ENCODE results near the gene ZNF559.

DNA sequence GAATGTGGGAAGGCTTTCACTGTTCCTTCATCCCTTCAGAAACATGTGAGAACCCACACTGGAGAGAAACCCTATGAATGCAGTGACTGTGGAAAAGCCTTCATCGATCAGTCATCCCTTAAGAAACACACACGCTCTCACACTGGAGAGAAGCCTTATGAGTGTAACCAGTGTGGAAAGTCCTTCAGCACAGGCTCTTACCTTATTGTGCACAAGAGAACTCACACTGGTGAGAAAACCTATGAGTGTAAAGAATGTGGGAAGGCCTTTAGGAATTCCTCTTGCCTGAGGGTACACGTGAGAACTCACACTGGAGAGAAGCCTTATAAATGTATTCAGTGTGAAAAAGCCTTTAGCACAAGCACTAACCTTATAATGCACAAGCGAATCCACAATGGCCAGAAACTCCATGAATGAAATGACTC, 57.4 kb downstream of the ZNF559 start:
- TF ChIP-seq, protein P1, sequence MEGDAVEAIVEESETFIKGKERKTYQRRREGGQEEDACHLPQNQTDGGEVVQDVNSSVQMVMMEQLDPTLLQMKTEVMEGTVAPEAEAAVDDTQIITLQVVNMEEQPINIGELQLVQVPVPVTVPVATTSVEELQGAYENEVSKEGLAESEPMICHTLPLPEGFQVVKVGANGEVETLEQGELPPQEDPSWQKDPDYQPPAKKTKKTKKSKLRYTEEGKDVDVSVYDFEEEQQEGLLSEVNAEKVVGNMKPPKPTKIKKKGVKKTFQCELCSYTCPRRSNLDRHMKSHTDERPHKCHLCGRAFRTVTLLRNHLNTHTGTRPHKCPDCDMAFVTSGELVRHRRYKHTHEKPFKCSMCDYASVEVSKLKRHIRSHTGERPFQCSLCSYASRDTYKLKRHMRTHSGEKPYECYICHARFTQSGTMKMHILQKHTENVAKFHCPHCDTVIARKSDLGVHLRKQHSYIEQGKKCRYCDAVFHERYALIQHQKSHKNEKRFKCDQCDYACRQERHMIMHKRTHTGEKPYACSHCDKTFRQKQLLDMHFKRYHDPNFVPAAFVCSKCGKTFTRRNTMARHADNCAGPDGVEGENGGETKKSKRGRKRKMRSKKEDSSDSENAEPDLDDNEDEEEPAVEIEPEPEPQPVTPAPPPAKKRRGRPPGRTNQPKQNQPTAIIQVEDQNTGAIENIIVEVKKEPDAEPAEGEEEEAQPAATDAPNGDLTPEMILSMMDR (IDR thresholded peaks at IDR 0.05 in 2 of 3, conservative IDR thresholded peaks at IDR 0.05 in 1 of 3; ENCODE audit: borderline replicate concordance in 1 of 3, insufficient read depth in 1 of 3, low read depth in 2 of 3, low read length in 2 of 3): no peak
- TF ChIP-seq JUND (IDR thresholded peaks at IDR 0.05) (no peak), POLR2AphosphoS5 (IDR thresholded peaks at IDR 0.05; ENCODE audit: low read depth, low read length) (no peak), YY1 (IDR thresholded peaks at IDR 0.05; ENCODE audit: extremely low read depth, insufficient replicate concordance, low read depth, low read length) (no peak), RAD21 (IDR thresholded peaks at IDR 0.05; ENCODE audit: low read depth) (no peak), SRF (IDR thresholded peaks at IDR 0.05; ENCODE audit: low read depth) (no peak), POLR2A (IDR thresholded peaks at IDR 0.05; ENCODE audit: borderline replicate concordance, extremely low read depth, insufficient read depth, insufficient read length) (no peak), TCF7L2 (IDR thresholded peaks at IDR 0.05; ENCODE audit: borderline replicate concordance, extremely low read depth, insufficient read depth, insufficient read length) (no peak), SP1 (IDR thresholded peaks at IDR 0.05; ENCODE audit: low read depth) (no peak), EZH2 (IDR thresholded peaks at IDR 0.05) (no peak)
- TF ChIP-seq, protein P2, sequence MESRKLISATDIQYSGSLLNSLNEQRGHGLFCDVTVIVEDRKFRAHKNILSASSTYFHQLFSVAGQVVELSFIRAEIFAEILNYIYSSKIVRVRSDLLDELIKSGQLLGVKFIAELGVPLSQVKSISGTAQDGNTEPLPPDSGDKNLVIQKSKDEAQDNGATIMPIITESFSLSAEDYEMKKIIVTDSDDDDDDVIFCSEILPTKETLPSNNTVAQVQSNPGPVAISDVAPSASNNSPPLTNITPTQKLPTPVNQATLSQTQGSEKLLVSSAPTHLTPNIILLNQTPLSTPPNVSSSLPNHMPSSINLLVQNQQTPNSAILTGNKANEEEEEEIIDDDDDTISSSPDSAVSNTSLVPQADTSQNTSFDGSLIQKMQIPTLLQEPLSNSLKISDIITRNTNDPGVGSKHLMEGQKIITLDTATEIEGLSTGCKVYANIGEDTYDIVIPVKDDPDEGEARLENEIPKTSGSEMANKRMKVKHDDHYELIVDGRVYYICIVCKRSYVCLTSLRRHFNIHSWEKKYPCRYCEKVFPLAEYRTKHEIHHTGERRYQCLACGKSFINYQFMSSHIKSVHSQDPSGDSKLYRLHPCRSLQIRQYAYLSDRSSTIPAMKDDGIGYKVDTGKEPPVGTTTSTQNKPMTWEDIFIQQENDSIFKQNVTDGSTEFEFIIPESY (IDR thresholded peaks at IDR 0.05; ENCODE audit: extremely low read depth, insufficient replicate concordance, low read length): no peak
- TF ChIP-seq, protein P3, sequence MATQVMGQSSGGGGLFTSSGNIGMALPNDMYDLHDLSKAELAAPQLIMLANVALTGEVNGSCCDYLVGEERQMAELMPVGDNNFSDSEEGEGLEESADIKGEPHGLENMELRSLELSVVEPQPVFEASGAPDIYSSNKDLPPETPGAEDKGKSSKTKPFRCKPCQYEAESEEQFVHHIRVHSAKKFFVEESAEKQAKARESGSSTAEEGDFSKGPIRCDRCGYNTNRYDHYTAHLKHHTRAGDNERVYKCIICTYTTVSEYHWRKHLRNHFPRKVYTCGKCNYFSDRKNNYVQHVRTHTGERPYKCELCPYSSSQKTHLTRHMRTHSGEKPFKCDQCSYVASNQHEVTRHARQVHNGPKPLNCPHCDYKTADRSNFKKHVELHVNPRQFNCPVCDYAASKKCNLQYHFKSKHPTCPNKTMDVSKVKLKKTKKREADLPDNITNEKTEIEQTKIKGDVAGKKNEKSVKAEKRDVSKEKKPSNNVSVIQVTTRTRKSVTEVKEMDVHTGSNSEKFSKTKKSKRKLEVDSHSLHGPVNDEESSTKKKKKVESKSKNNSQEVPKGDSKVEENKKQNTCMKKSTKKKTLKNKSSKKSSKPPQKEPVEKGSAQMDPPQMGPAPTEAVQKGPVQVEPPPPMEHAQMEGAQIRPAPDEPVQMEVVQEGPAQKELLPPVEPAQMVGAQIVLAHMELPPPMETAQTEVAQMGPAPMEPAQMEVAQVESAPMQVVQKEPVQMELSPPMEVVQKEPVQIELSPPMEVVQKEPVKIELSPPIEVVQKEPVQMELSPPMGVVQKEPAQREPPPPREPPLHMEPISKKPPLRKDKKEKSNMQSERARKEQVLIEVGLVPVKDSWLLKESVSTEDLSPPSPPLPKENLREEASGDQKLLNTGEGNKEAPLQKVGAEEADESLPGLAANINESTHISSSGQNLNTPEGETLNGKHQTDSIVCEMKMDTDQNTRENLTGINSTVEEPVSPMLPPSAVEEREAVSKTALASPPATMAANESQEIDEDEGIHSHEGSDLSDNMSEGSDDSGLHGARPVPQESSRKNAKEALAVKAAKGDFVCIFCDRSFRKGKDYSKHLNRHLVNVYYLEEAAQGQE (IDR thresholded peaks at IDR 0.05; ENCODE audit: low read depth): no peak
- TF ChIP-seq, protein P4, sequence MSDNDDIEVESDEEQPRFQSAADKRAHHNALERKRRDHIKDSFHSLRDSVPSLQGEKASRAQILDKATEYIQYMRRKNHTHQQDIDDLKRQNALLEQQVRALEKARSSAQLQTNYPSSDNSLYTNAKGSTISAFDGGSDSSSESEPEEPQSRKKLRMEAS (IDR thresholded peaks at IDR 0.05): no peak
- TF ChIP-seq, protein P5, sequence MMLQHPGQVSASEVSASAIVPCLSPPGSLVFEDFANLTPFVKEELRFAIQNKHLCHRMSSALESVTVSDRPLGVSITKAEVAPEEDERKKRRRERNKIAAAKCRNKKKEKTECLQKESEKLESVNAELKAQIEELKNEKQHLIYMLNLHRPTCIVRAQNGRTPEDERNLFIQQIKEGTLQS (IDR thresholded peaks at IDR 0.05): no peak
